H1 (cell line): Measurements from ENCODE around the gene DNAJC9. TPM values are rescaled to one million over a fixed set of nuclear protein-coding genes. Genes with fewer than 3 reads are reported as not detected.

Experiments used
- CTCF ChIA-PET: fragments of 300-600 bp; sonication (Branson Sonifier 250); formaldehyde crosslinking; loops from one replicate; lab custom pipeline; 2021; ENCODE audit not compliant: partially characterized antibody; lab: Charles Lee
- POLR2A ChIA-PET: fragments of 300-600 bp; sonication (Branson Sonifier 250); formaldehyde crosslinking; loops from one replicate; lab custom pipeline; 2021; ENCODE audit warnings: inconsistent platforms; ENCODE audit not compliant: partially characterized antibody; lab: Charles Lee
- DNase-seq, 2 experiments: peaks; one replicate each; pipeline versions ENCODE4 v3.0.0 to v3.0.0-alpha.2; 2010 to 2022; ENCODE audit warnings: low spot score in 2 of 2, low read depth in 1 of 2, mixed read lengths in 1 of 2
- FAIRE-seq: peaks from 2 replicates; lab custom pipeline; 2011; peaks lifted over from hg19 to GRCh38; lab: Jason Lieb, UNC
- H2AFZ ChIP-seq: 2 replicates; pipeline ENCODE4 v1.8.1; 2012; ENCODE audit warnings: low read length, inconsistent platforms
- H2AK5ac ChIP-seq: 2 replicates; pipeline ENCODE4 v1.6.1; 2013; ENCODE audit warnings: low read depth, low read length
- H2BK120ac ChIP-seq: replicated peaks from 2 replicates; pipeline ENCODE3; 2013; ENCODE audit warnings: low read depth, low read length, inconsistent platforms
- H2BK12ac ChIP-seq: 2 replicates; pipeline ENCODE4 v1.6.1; 2013; ENCODE audit warnings: low read depth, low read length
- H2BK15ac ChIP-seq: 2 replicates; pipeline ENCODE4 v1.6.1; 2013; ENCODE audit warnings: low read length
- H2BK20ac ChIP-seq: 2 replicates; pipeline ENCODE4 v1.6.1; 2013; ENCODE audit warnings: low read length
- H2BK5ac ChIP-seq: 2 replicates; pipeline ENCODE4 v1.6.1; 2013; ENCODE audit warnings: low read depth, low read length
- H3K14ac ChIP-seq: 2 replicates; pipeline ENCODE4 v1.6.1; 2013; ENCODE audit warnings: inconsistent platforms; ENCODE audit not compliant: insufficient read length
- H3K18ac ChIP-seq: 2 replicates; pipeline ENCODE4 v1.6.1; 2013; ENCODE audit warnings: low read length; ENCODE audit errors: extremely low read depth
- H3K23ac ChIP-seq: 2 replicates; pipeline ENCODE4 v1.6.1; 2013; ENCODE audit warnings: inconsistent platforms; ENCODE audit not compliant: insufficient read length
- H3K23me2 ChIP-seq: 2 replicates; pipeline ENCODE4 v1.6.1; 2013; ENCODE audit warnings: low read depth, low read length
- H3K27ac ChIP-seq: 2 replicates; pipeline ENCODE4 v1.6.1; 2011; ENCODE audit warnings: low read depth, low read length, inconsistent platforms
- H3K27me3 ChIP-seq, 4 experiments: replicated peaks in 1 of 4; 1 replicate in 1 of 4; 2 replicates in 3 of 4; pipeline versions ENCODE4 v1.6.1 to v1.8.1; 2011 to 2013; ENCODE audit warnings: low read length in 3 of 4, mild to moderate bottlenecking in 3 of 4, inconsistent platforms in 2 of 4, mixed read lengths in 2 of 4, moderate library complexity in 1 of 4; ENCODE audit not compliant: control insufficient read depth in 3 of 4, insufficient read depth in 3 of 4; ENCODE audit errors: extremely low read depth in 1 of 4
- H3K36me3 ChIP-seq, 4 experiments: 2 replicates each; pipeline versions ENCODE4 v1.6.1 to v1.8.1; 2011 to 2013; ENCODE audit warnings: mild to moderate bottlenecking in 4 of 4, low read length in 3 of 4, moderate library complexity in 2 of 4, control low read depth in 1 of 4, inconsistent platforms in 1 of 4; ENCODE audit not compliant: insufficient read depth in 4 of 4, control insufficient read depth in 2 of 4
- H3K4ac ChIP-seq: replicated peaks from 2 replicates; pipeline ENCODE3; 2013; ENCODE audit warnings: low read length, low read depth, mixed read lengths, inconsistent platforms; ENCODE audit not compliant: insufficient read length
- H3K4me1 ChIP-seq, 4 experiments: replicated peaks in 1 of 4; 1 replicate in 1 of 4; 2 replicates in 3 of 4; pipeline versions ENCODE4 v1.6.1 to v1.8.1; 2011 to 2013; ENCODE audit warnings: low read length in 3 of 4, inconsistent platforms in 2 of 4, mixed read lengths in 1 of 4; ENCODE audit not compliant: insufficient read depth in 4 of 4, control insufficient read depth in 3 of 4
- H3K4me2 ChIP-seq, 2 experiments: 2 replicates each; pipeline versions ENCODE4 v1.6.1 to v1.8.1; 2011 to 2013; ENCODE audit warnings: low read depth in 2 of 2, low read length in 2 of 2, control low read depth in 1 of 2, inconsistent platforms in 1 of 2, mild to moderate bottlenecking in 1 of 2; ENCODE audit not compliant: insufficient read depth in 1 of 2
- H3K4me3 ChIP-seq, 4 experiments: fragments of 200-600, 300-600 bp in 1 of 4; sonication (generic), shearing (Covaris generic), sonication (Bioruptor Twin) in 1 of 4; 2 replicates each; pipeline versions ENCODE4 v1.5.1 to v1.8.1; 2011 to 2016; ENCODE audit warnings: low read length in 4 of 4, low read depth in 3 of 4, control low read depth in 2 of 4, inconsistent platforms in 2 of 4, mild to moderate bottlenecking in 2 of 4, mixed read lengths in 1 of 4, moderate library complexity in 1 of 4; ENCODE audit not compliant: insufficient read depth in 2 of 4; ENCODE audit errors: extremely low read depth in 1 of 4
- H3K56ac ChIP-seq: replicated peaks from 2 replicates; pipeline ENCODE3; 2013; ENCODE audit warnings: low read depth, mild to moderate bottlenecking, mixed read lengths, low read length, inconsistent platforms; ENCODE audit not compliant: insufficient read length
- H3K79me1 ChIP-seq: 2 replicates; pipeline ENCODE4 v1.6.1; 2013; ENCODE audit warnings: low read depth, low read length, control low read depth
- H3K79me2 ChIP-seq, 2 experiments: 2 replicates each; pipeline versions ENCODE4 v1.6.1 to v1.8.1; 2012 to 2013; ENCODE audit warnings: low read length in 2 of 2, mild to moderate bottlenecking in 2 of 2, inconsistent platforms in 1 of 2; ENCODE audit not compliant: insufficient read depth in 2 of 2, control insufficient read depth in 1 of 2
- H3K9ac ChIP-seq, 4 experiments: replicated peaks in 1 of 4; 1 replicate in 1 of 4; 2 replicates in 3 of 4; pipeline versions ENCODE4 v1.6.1 to v1.8.1; 2011 to 2013; ENCODE audit warnings: low read depth in 3 of 4, low read length in 3 of 4, control low read depth in 2 of 4, mild to moderate bottlenecking in 2 of 4, moderate library complexity in 2 of 4, inconsistent platforms in 1 of 4; ENCODE audit errors: extremely low read depth in 1 of 4
- H3K9me3 ChIP-seq, 2 experiments: 2 replicates each; pipeline versions ENCODE4 v1.6.1 to v1.8.1; 2012 to 2013; ENCODE audit warnings: mild to moderate bottlenecking in 2 of 2, moderate library complexity in 2 of 2, control low read depth in 1 of 2, inconsistent platforms in 1 of 2, low read depth in 1 of 2, low read length in 1 of 2, mixed read lengths in 1 of 2; ENCODE audit not compliant: insufficient read depth in 2 of 2
- H4K20me1 ChIP-seq, 2 experiments: replicated peaks in 1 of 2; 2 replicates each; pipeline versions ENCODE3 to v1.8.1; 2011 to 2013; ENCODE audit warnings: inconsistent platforms in 2 of 2, low read length in 2 of 2, mild to moderate bottlenecking in 1 of 2; ENCODE audit not compliant: insufficient read depth in 2 of 2, control insufficient read depth in 1 of 2
- H4K5ac ChIP-seq: 2 replicates; pipeline ENCODE4 v1.6.1; 2013; ENCODE audit warnings: low read length, low read depth, mixed read lengths, inconsistent platforms; ENCODE audit not compliant: insufficient read length
- H4K8ac ChIP-seq: 2 replicates; pipeline ENCODE4 v1.8.0; 2013; ENCODE audit warnings: mild to moderate bottlenecking, moderate library complexity, low read length, inconsistent platforms; ENCODE audit not compliant: insufficient read depth; ENCODE audit errors: extremely low read depth
- H4K91ac ChIP-seq: replicated peaks from 2 replicates; pipeline ENCODE3; 2013; ENCODE audit warnings: low read length, mixed read lengths, inconsistent platforms; ENCODE audit not compliant: insufficient read length
- ASH2L ChIP-seq: fragments of 200-600, 300-600 bp; sonication (generic); IDR thresholded peaks from one replicate; pipeline ENCODE4 v1.7.1; 2017; ENCODE audit warnings: low read length
- BCL11A ChIP-seq, 2 experiments: IDR thresholded peaks; one replicate each; pipeline ENCODE4 v1.6.1; 2011; ENCODE audit warnings: low read depth in 2 of 2, low read length in 2 of 2, mild to moderate bottlenecking in 2 of 2
- CHD1 ChIP-seq: IDR thresholded peaks from 2 replicates; pipeline ENCODE4 v1.6.1; 2012; ENCODE audit warnings: low read depth, low read length, improper control_type of control experiment
- PHF8 ChIP-seq: fragments of 200-600 bp; sonication (generic); conservative IDR thresholded peaks from 2 replicates; pipeline ENCODE4 v1.7.1; 2012; ENCODE audit warnings: low read depth, mild to moderate bottlenecking, inconsistent platforms, low read length, moderate library complexity
- WGBS, 2 experiments: shearing (Covaris generic) in 1 of 2; methylation state at CpG; one replicate each; pipeline versions ENCODE4 v1.1.6 to v1.1.7; 2013 to 2015; ENCODE audit warnings: low lambda C conversion rate in 2 of 2, mixed read lengths in 2 of 2, inconsistent platforms in 1 of 2, low coverage in 1 of 2, missing lambda C conversion rate in 1 of 2; ENCODE audit not compliant: insufficient replicate concordance in 2 of 2, insufficient coverage in 1 of 2, insufficient read length in 1 of 2; ENCODE audit errors: extremely low coverage in 1 of 2, missing lambda C conversion rate in 1 of 2; 5-methylcytosine and 5-hydroxymethylcytosine counted together
- polyA plus RNA-seq, 7 experiments: library from polyadenylated mRNA; depleted of rRNA in 3 of 7; stranded (reverse) in 5 of 7; unstranded in 2 of 7; fragments of >200 nt in 5 of 7; fragments of 200-250 nt in 2 of 7; gene quantifications; 1 replicate in 5 of 7; 2 replicates in 1 of 7; 4 replicates in 1 of 7; pipeline versions ENCODE4 v1.2.1 to v1.2.3, GENCODE V29; 2011 to 2013; ENCODE audit warnings: missing spikeins in 2 of 7, mixed read lengths in 2 of 7
- total RNA-seq: library from RNA; stranded (reverse); fragmentation: NEBNext Ultra II Directional; extraction: Animal tissue kit (Norgen Biotek cat#: 25700); gene quantifications from 2 replicates; pipeline ENCODE4 v1.2.1, GENCODE V29; 2021

The DNAJC9 gene
- total and polyA plus RNA-seq, 2 of the 8 experiments (the other 6 are each of a cell fraction or from before 2014, with no cell fraction given): 26.0 to 32.2 TPM

GRCh38 chr10:73239908-73240307 lies 7.1 kb downstream of the DNAJC9 start:
- Histone ChIP-seq H3K14ac (no peak overlapping the region), H4K5ac (no peak overlapping the region), H4K91ac (no peak overlapping the region), H2BK12ac (no peak overlapping the region), H3K27me3 (no peaks in the 10 kb centered on the region), H2AK5ac (no peak overlapping the region), H3K36me3 (peaks cover 21 to 79% (median 51%) of the 10 kb centered on the region in 4 experiments), H3K9me3 (no peaks in the 10 kb centered on the region), H4K8ac (no peak overlapping the region), H2AFZ (no peak overlapping the region), H3K23me2 (no peaks in the 10 kb centered on the region), H3K23ac (no peak overlapping the region), H3K18ac (no peak overlapping the region), H3K4ac (no peak overlapping the region), H3K4me1 (no peaks in the 10 kb centered on the region; a peak in 2 of 7 replicates), H2BK5ac (no peak overlapping the region), H3K79me1 (no peaks in the 10 kb centered on the region), H3K79me2 (peaks cover 3 to 13% of the 10 kb centered on the region in 2 experiments; a peak in 2 of 4 replicates), H3K4me2 (no peak overlapping the region), H3K4me3 (no peak overlapping the region), H2BK20ac (no peak overlapping the region), H3K27ac (no peak overlapping the region), H2BK15ac (no peak overlapping the region), H3K9ac (no peak overlapping the region), H2BK120ac (no peak overlapping the region), H3K56ac (no peak overlapping the region), H4K20me1 (peaks cover 4% of the 10 kb centered on the region in 2 experiments)
- ChIA-PET CTCF (no interaction called here), POLR2A (interaction anchor here (0.6 to 5.8 kb wide), 4 partner anchors 8 to 497 kb away, joined by 3 to 45 read pairs (median 6); partner anchors contain the start of gene MRPS16)
- DNase-seq (no peak), FAIRE-seq (no peak)
- no peak for TF ChIP-seq CHD1
- no peak for TF ChIP-seq PHF8
- no peak for TF ChIP-seq BCL11A (IDR thresholded peaks at IDR 0.05; ENCODE audit: low read depth in 2 of 2, low read length in 2 of 2)
- TF ChIP-seq ASH2L: no peak
- WGBS, 2 experiments: 93% methylated on average over 2 of the region's 2 CpGs; no CpG with 5 or more reads in 1 of the 2 experiments
